Measurements from ENCODE around the gene PRR14L. TPM values are rescaled to one million over a fixed set of nuclear protein-coding genes. Genes with fewer than 3 reads are reported as not detected.
A peak's percentile ranks its signal among the peaks of the same experiment; 100 is the strongest.

Gene PRR14L
- total RNA-seq, 1 experiment from 2014 or later, result 23.7 TPM

- Histone ChIP-seq H3K4me3 (no peak overlapping the region), H3K36me3 (no peaks in the 10 kb centered on the region), H3K4me1 (no peaks in the 10 kb centered on the region), H3K27me3 (no peaks in the 10 kb centered on the region), H3K9me3 (replicated peaks) (no peaks in the 10 kb centered on the region), H3K27ac (no peak overlapping the region)
- no peak for DNase-seq
Measured at GRCh38 chr22:31652088-31652487, 97.8 kb downstream of the PRR14L start.

GRCh38 chr22:31651664-31652063 lies 98.3 kb downstream of the PRR14L start:
- no peak for DNase-seq
- no peak overlapping the region for H3K4me3 ChIP-seq
- H3K4me1 ChIP-seq, result no peaks in the 10 kb centered on the region
- no peaks in the 10 kb centered on the region for H3K36me3 ChIP-seq
- H3K9me3 ChIP-seq (replicated peaks), result no peaks in the 10 kb centered on the region
- H3K27ac ChIP-seq, result no peak overlapping the region
- no peaks in the 10 kb centered on the region for H3K27me3 ChIP-seq

- no peak for DNase-seq
- Histone ChIP-seq H3K9me3 (replicated peaks) (no peaks in the 10 kb centered on the region), H3K4me1 (no peaks in the 10 kb centered on the region), H3K27me3 (no peaks in the 10 kb centered on the region), H3K36me3 (no peaks in the 10 kb centered on the region), H3K27ac (no peak overlapping the region), H3K4me3 (no peak overlapping the region)
Measured at GRCh38 chr22:31650391-31650790, 99.5 kb downstream of the PRR14L start.

- Histone ChIP-seq H3K4me3 (no peak overlapping the region), H3K27ac (no peak overlapping the region), H3K4me1 (no peaks in the 10 kb centered on the region), H3K36me3 (no peaks in the 10 kb centered on the region), H3K9me3 (replicated peaks) (no peaks in the 10 kb centered on the region), H3K27me3 (no peaks in the 10 kb centered on the region)
- no peak for DNase-seq
Measured at GRCh38 chr22:31647523-31648320, 102.2 kb downstream of the PRR14L start.

- no peak overlapping the region for H3K27ac ChIP-seq
- H3K4me1 ChIP-seq, result no peaks in the 10 kb centered on the region
- H3K4me3 ChIP-seq, result no peak overlapping the region
- no peaks in the 10 kb centered on the region for H3K36me3 ChIP-seq
- no peaks in the 10 kb centered on the region for H3K27me3 ChIP-seq
- no peaks in the 10 kb centered on the region for H3K9me3 ChIP-seq (replicated peaks)
- DNase-seq, result no peak
Measured at GRCh38 chr22:31647066-31647465, 102.9 kb downstream of the PRR14L start.

GRCh38 chr22:31646186-31647019 lies 103.5 kb downstream of the PRR14L start:
- H3K27ac ChIP-seq, result no peak overlapping the region
- no peak for DNase-seq
- no peaks in the 10 kb centered on the region for H3K9me3 ChIP-seq (replicated peaks)

GRCh38 chr22:31639436-31640039 lies 110.4 kb downstream of the PRR14L start:
- H3K27me3 ChIP-seq, result no peaks in the 10 kb centered on the region
- no peaks in the 10 kb centered on the region for H3K9me3 ChIP-seq (replicated peaks)
- H3K36me3 ChIP-seq, result no peaks in the 10 kb centered on the region
- no peak overlapping the region for H3K27ac ChIP-seq
- DNase-seq, result no peak
- H3K4me3 ChIP-seq, result no peak overlapping the region
- no peaks in the 10 kb centered on the region for H3K4me1 ChIP-seq

More at GRCh38 chr22:31646186-31647019, 103.5 kb downstream of the PRR14L start:
- no peaks in the 10 kb centered on the region for H3K36me3 ChIP-seq
- H3K4me1 ChIP-seq, result no peaks in the 10 kb centered on the region
- no peak overlapping the region for H3K4me3 ChIP-seq
- no peaks in the 10 kb centered on the region for H3K27me3 ChIP-seq

GRCh38 chr22:31637891-31638618 lies 111.9 kb downstream of the PRR14L start:
- Histone ChIP-seq H3K36me3 (no peaks in the 10 kb centered on the region), H3K4me3 (no peak overlapping the region), H3K27me3 (no peaks in the 10 kb centered on the region), H3K27ac (no peak overlapping the region), H3K4me1 (no peaks in the 10 kb centered on the region), H3K9me3 (replicated peaks) (no peaks in the 10 kb centered on the region)
- no peak for DNase-seq

- DNase-seq, result no peak
- no peaks in the 10 kb centered on the region for H3K4me1 ChIP-seq
- H3K36me3 ChIP-seq, result no peaks in the 10 kb centered on the region
- no peak overlapping the region for H3K4me3 ChIP-seq
- no peaks in the 10 kb centered on the region for H3K9me3 ChIP-seq (replicated peaks)
- no peak overlapping the region for H3K27ac ChIP-seq
- H3K27me3 ChIP-seq, result no peaks in the 10 kb centered on the region
Measured at GRCh38 chr22:31637447-31637890, 112.5 kb downstream of the PRR14L start.

GRCh38 chr22:31635638-31636306 lies 114.2 kb downstream of the PRR14L start:
- no peak for DNase-seq
- H3K4me1 ChIP-seq, result no peaks in the 10 kb centered on the region; the same call in 1 of the 2 replicates
- no peaks in the 10 kb centered on the region for H3K36me3 ChIP-seq
- no peaks in the 10 kb centered on the region for H3K27me3 ChIP-seq
- H3K4me3 ChIP-seq, result no peak overlapping the region
- no peaks in the 10 kb centered on the region for H3K9me3 ChIP-seq (replicated peaks)
- H3K27ac ChIP-seq, result no peak overlapping the region

- Histone ChIP-seq H3K36me3 (no peaks in the 10 kb centered on the region), H3K27me3 (no peaks in the 10 kb centered on the region), H3K4me1 (no peaks in the 10 kb centered on the region; the same call in 1 of the 2 replicates), H3K4me3 (peak overlapping the region; percentile 93), H3K27ac (no peak overlapping the region), H3K9me3 (replicated peaks) (no peaks in the 10 kb centered on the region)
- no peak for DNase-seq
Measured at GRCh38 chr22:31631436-31631835, 118.5 kb downstream of the PRR14L start.

Measured in SJCRH30 (cell line).